Endothelial cell of umbilical vein (primary cell): Measurements from ENCODE around the gene FTO. TPM values are rescaled to one million over a fixed set of nuclear protein-coding genes. Genes with fewer than 3 reads are reported as not detected.

Experiments used
- BruUV-seq: library from RNA; stranded (reverse); fragments of 400-500 nt; replicated peaks from 2 replicates; lab custom pipeline; 2021; lab: Mats Ljungman, UMichigan
- CTCF ChIA-PET: fragments of 300-600, 350-600 bp; sonication (Branson Sonifier 250); formaldehyde crosslinking; loops from one replicate; lab custom pipeline; 2021; ENCODE audit warnings: antibody characterized with exemption, inconsistent platforms; lab: Charles Lee
- POLR2A ChIA-PET: fragments of 300-600, 350-600 bp; sonication (Branson Sonifier 250); formaldehyde crosslinking; loops from one replicate; lab custom pipeline; 2021; ENCODE audit warnings: antibody characterized with exemption, inconsistent platforms; lab: Charles Lee
- DNase-seq: peaks from one replicate; pipeline ENCODE4 v3.0.0-alpha.2; 2011; ENCODE audit warnings: low read depth, low spot score
- FAIRE-seq: peaks from 2 replicates; lab custom pipeline; 2011; peaks lifted over from hg19 to GRCh38; lab: Jason Lieb, UNC
- H2AFZ ChIP-seq: 2 replicates; pipeline ENCODE4 v1.6.0; 2012; ENCODE audit warnings: low read depth, low read length, control low read depth, inconsistent platforms
- H3K27ac ChIP-seq: 2 replicates; pipeline ENCODE4 v1.5.1; 2011; ENCODE audit warnings: low read depth, mild to moderate bottlenecking, control low read depth, low read length, moderate library complexity; ENCODE audit not compliant: insufficient read depth
- H3K27me3 ChIP-seq, 2 experiments: 2 replicates each; pipeline versions ENCODE4 v1.6.0 to v1.6.1; 2011; ENCODE audit warnings: low read length in 2 of 2, mixed read lengths in 1 of 2; ENCODE audit not compliant: control insufficient read depth in 2 of 2, insufficient read depth in 2 of 2
- H3K36me3 ChIP-seq, 2 experiments: 2 replicates in 1 of 2; 3 replicates in 1 of 2; pipeline ENCODE4 v1.5.1; 2011; ENCODE audit warnings: low read length in 2 of 2, mild to moderate bottlenecking in 1 of 2, moderate library complexity in 1 of 2; ENCODE audit not compliant: control insufficient read depth in 2 of 2, insufficient read depth in 2 of 2; ENCODE audit errors: extremely low read depth in 1 of 2
- H3K4me1 ChIP-seq: 3 replicates; pipeline ENCODE4 v1.5.1; 2011; ENCODE audit warnings: mild to moderate bottlenecking, low read length; ENCODE audit not compliant: control insufficient read depth, insufficient read depth; ENCODE audit errors: extremely low read depth
- H3K4me2 ChIP-seq: 2 replicates; pipeline ENCODE4 v1.6.1; 2011; ENCODE audit warnings: low read length, control low read depth, mixed read lengths; ENCODE audit not compliant: insufficient read depth
- H3K4me3 ChIP-seq, 3 experiments: fragments of 200-600 bp in 1 of 3; sonication (generic), shearing (Covaris generic) in 1 of 3; replicated peaks in 1 of 3; 2 replicates each; pipeline ENCODE4 v1.5.1; 2011 to 2016; ENCODE audit warnings: control low read depth in 3 of 3, low read length in 3 of 3, mild to moderate bottlenecking in 2 of 3, inconsistent platforms in 1 of 3, low read depth in 1 of 3, moderate library complexity in 1 of 3; ENCODE audit not compliant: insufficient read depth in 1 of 3
- H3K79me2 ChIP-seq: 2 replicates; pipeline ENCODE4 v1.6.0; 2012; ENCODE audit warnings: low read length, inconsistent platforms; ENCODE audit not compliant: control insufficient read depth, insufficient read depth
- H3K9ac ChIP-seq: replicated peaks from 2 replicates; pipeline ENCODE3; 2011; ENCODE audit warnings: low read length, control low read depth; ENCODE audit not compliant: insufficient read depth; ENCODE audit errors: extremely low read depth
- H3K9me1 ChIP-seq: replicated peaks from 3 replicates; pipeline ENCODE4 v1.6.0; 2011; ENCODE audit warnings: mild to moderate bottlenecking, low read length; ENCODE audit not compliant: control insufficient read depth, insufficient read depth; ENCODE audit errors: extremely low read depth
- H3K9me3 ChIP-seq: replicated peaks from 2 replicates; pipeline ENCODE4 v1.5.1; 2012; ENCODE audit warnings: low read length, inconsistent platforms; ENCODE audit not compliant: control insufficient read depth, insufficient read depth
- H4K20me1 ChIP-seq: replicated peaks from 2 replicates; pipeline ENCODE3; 2011; ENCODE audit warnings: mild to moderate bottlenecking, low read length; ENCODE audit not compliant: control insufficient read depth, insufficient read depth; ENCODE audit errors: extremely low read depth
- EZH2 ChIP-seq: IDR thresholded peaks from 2 replicates; pipeline ENCODE4 v1.6.1; 2012; ENCODE audit warnings: borderline replicate concordance, low read depth, mild to moderate bottlenecking, moderate library complexity, low read length, inconsistent platforms; ENCODE audit not compliant: severe bottlenecking
- FOS ChIP-seq: IDR thresholded peaks from 2 replicates; pipeline ENCODE4 v1.6.1; 2011; ENCODE audit warnings: mild to moderate bottlenecking, low read length, moderate library complexity, borderline replicate concordance; ENCODE audit not compliant: insufficient read depth
- GATA2 ChIP-seq: IDR thresholded peaks from 2 replicates; pipeline ENCODE4 v1.7.0; 2011; ENCODE audit warnings: low read depth, mild to moderate bottlenecking, moderate library complexity, mixed read lengths, low read length; ENCODE audit not compliant: insufficient read length, insufficient read depth
- JUN ChIP-seq: IDR thresholded peaks from 2 replicates; pipeline ENCODE4 v1.6.1; 2011; ENCODE audit warnings: borderline replicate concordance, low read depth; ENCODE audit not compliant: insufficient read length, insufficient read depth
- MYC ChIP-seq: IDR thresholded peaks from one replicate; pipeline ENCODE4 v1.6.1; 2011; ENCODE audit warnings: mild to moderate bottlenecking, low read depth, low read length
- POLR2AphosphoS5 ChIP-seq: IDR thresholded peaks from 2 replicates; pipeline ENCODE4 v1.6.1; 2012; ENCODE audit warnings: low read depth, mild to moderate bottlenecking, control low read depth, low read length, moderate library complexity; ENCODE audit not compliant: insufficient read depth
- dilution Hi-C: fragments of 300-500 bp; cut with MboI; formaldehyde crosslinking; loops from one replicate; pipeline ENCODE4 v1.15.0; 2019; ENCODE audit warnings: low sequenced_read_pairs; ENCODE audit not compliant: extremely low pct_ligation_motif_present
- intact Hi-C: fragments of 100-400 bp; cut with micrococcal nuclease; formaldehyde crosslinking; loops from one replicate; pipeline ENCODE4 v1.10.0; 2022
- polyA plus RNA-seq, 4 experiments: library from polyadenylated mRNA; depleted of rRNA in 3 of 4; stranded (reverse) in 3 of 4; unstranded in 1 of 4; fragments of >200 nt; gene quantifications; 2 replicates each; pipeline versions ENCODE4 v1.2.1 to v1.2.3, GENCODE V29; 2011 to 2012; ENCODE audit warnings: missing spikeins in 1 of 4
- total RNA-seq: library from RNA; stranded (reverse); gene quantifications from 2 replicates; pipeline ENCODE4 v1.2.3, GENCODE V29; 2021
- TF ChIP-seq, protein P1 (sequence below), 2 donors: IDR thresholded peaks; 1 replicate in 1 of 2; 2 replicates in 1 of 2; pipeline ENCODE4 v1.5.1; 2011; ENCODE audit warnings: low read length in 2 of 2, mild to moderate bottlenecking in 2 of 2, moderate library complexity in 2 of 2, control low read depth in 1 of 2, inconsistent platforms in 1 of 2, low read depth in 1 of 2; ENCODE audit not compliant: insufficient read depth in 1 of 2; ENCODE audit errors: extremely low read depth in 1 of 2
- TF ChIP-seq, protein P2 (sequence below): IDR thresholded peaks from 2 replicates; pipeline ENCODE4 v1.6.1; 2011; ENCODE audit not compliant: insufficient read depth, insufficient read length

The FTO gene
- total and polyA plus RNA-seq, 2 donors (not counting 3 experiments of a cell fraction or from before 2014, with no cell fraction given) = 48.6 to 87.1 TPM

DNA sequence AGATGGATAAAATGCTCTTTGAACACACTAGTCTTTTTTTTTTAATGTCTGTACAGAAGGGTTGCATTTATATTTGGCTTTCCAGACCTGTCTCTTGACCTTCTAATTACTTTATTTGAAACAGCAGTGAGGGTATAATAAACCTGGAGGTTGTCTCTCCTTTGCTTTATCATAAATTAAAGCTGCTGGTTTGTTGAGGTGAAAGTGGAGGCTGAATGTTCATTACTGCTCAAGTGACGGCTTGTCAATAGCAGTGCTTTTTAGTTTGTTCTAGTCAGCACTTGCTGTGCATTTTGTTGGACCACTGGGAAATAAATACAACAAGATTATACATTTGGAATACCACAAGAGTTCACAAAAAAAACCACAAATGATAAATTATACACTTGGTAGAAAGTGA, 318.4 kb downstream of the FTO start:
- H3K36me3 ChIP-seq = no peaks in the 10 kb centered on the region
- no peaks in the 10 kb centered on the region for H4K20me1 ChIP-seq
- H3K27me3 ChIP-seq = no peaks in the 10 kb centered on the region
- H3K4me2 ChIP-seq = no peak overlapping the region
- no peak overlapping the region for H2AFZ ChIP-seq
- no peaks in the 10 kb centered on the region for H3K9me3 ChIP-seq
- ChIA-PET CTCF (no interaction called here), POLR2A (no interaction called here)
- peaks cover 13% of the 10 kb centered on the region for H3K4me1 ChIP-seq
- no peak overlapping the region for H3K9ac ChIP-seq
- BruUV-seq = no TSS peak
- H3K4me3 ChIP-seq = no peak overlapping the region
- H3K9me1 ChIP-seq = no peaks in the 10 kb centered on the region
- TF ChIP-seq JUN (no peak), GATA2 (no peak), POLR2AphosphoS5 (no peak), MYC (no peak), FOS (no peak), EZH2 (no peak)
- TF ChIP-seq, protein P1, sequence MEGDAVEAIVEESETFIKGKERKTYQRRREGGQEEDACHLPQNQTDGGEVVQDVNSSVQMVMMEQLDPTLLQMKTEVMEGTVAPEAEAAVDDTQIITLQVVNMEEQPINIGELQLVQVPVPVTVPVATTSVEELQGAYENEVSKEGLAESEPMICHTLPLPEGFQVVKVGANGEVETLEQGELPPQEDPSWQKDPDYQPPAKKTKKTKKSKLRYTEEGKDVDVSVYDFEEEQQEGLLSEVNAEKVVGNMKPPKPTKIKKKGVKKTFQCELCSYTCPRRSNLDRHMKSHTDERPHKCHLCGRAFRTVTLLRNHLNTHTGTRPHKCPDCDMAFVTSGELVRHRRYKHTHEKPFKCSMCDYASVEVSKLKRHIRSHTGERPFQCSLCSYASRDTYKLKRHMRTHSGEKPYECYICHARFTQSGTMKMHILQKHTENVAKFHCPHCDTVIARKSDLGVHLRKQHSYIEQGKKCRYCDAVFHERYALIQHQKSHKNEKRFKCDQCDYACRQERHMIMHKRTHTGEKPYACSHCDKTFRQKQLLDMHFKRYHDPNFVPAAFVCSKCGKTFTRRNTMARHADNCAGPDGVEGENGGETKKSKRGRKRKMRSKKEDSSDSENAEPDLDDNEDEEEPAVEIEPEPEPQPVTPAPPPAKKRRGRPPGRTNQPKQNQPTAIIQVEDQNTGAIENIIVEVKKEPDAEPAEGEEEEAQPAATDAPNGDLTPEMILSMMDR (IDR thresholded peaks at IDR 0.05; ENCODE audit: extremely low read depth in 1 of 2, insufficient read depth in 1 of 2, low read depth in 1 of 2, low read length in 2 of 2) = no peak
- TF ChIP-seq, protein P2, sequence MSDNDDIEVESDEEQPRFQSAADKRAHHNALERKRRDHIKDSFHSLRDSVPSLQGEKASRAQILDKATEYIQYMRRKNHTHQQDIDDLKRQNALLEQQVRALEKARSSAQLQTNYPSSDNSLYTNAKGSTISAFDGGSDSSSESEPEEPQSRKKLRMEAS = no peak
- intact Hi-C loops (no loop called here), dilution Hi-C loops (no loop called here)
- no peaks in the 10 kb centered on the region for H3K79me2 ChIP-seq
- no peak overlapping the region for H3K27ac ChIP-seq
- DNase-seq = no peak
- no peak for FAIRE-seq
